ENCODE data around the gene GABPB1. TPM values are rescaled to one million over a fixed set of nuclear protein-coding genes. Genes with fewer than 3 reads are reported as not detected.

GABPB1 gene
- total RNA-seq, 1 donor from 2014 or later = 15.9 TPM

DNA sequence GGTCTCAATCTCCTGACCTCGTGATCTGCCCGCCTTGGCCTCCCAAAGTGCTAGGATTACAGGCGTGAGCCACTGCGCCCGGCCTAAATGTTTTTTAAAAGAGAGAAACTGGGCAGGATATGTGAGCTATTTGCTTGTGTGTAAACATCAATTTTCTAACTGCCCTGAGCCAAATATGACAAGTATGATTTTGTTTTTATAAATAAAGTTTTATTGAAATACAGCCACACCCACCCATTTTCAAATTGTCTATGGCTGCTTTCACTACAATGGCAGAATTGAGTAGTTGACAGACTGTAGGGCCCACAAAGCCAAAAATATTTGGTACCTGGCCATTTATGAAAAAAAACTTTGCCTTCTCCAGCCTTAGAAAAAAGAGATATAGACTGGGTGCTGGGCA lies 73.6 kb downstream of the GABPB1 start:
- H3K9me3 Mint-ChIP-seq (ENCODE audit: unreplicated experiment) = no peaks in the 10 kb centered on the region
- peaks cover 4% of the 10 kb centered on the region for H3K36me3 Mint-ChIP-seq (ENCODE audit: unreplicated experiment)
- H3K27me3 Mint-ChIP-seq (ENCODE audit: unreplicated experiment) = no peaks in the 10 kb centered on the region
- DNase-seq (ENCODE audit: extremely low spot score, unreplicated experiment) = no peak
- peaks cover 14% of the 10 kb centered on the region for H3K4me1 Mint-ChIP-seq (ENCODE audit: unreplicated experiment)
- H3K27ac Mint-ChIP-seq (ENCODE audit: unreplicated experiment) = no peak overlapping the region
- TF ChIP-seq, protein P1, sequence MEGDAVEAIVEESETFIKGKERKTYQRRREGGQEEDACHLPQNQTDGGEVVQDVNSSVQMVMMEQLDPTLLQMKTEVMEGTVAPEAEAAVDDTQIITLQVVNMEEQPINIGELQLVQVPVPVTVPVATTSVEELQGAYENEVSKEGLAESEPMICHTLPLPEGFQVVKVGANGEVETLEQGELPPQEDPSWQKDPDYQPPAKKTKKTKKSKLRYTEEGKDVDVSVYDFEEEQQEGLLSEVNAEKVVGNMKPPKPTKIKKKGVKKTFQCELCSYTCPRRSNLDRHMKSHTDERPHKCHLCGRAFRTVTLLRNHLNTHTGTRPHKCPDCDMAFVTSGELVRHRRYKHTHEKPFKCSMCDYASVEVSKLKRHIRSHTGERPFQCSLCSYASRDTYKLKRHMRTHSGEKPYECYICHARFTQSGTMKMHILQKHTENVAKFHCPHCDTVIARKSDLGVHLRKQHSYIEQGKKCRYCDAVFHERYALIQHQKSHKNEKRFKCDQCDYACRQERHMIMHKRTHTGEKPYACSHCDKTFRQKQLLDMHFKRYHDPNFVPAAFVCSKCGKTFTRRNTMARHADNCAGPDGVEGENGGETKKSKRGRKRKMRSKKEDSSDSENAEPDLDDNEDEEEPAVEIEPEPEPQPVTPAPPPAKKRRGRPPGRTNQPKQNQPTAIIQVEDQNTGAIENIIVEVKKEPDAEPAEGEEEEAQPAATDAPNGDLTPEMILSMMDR (IDR thresholded peaks at IDR 0.05) = no peak
- no peak overlapping the region for H3K4me3 Mint-ChIP-seq (ENCODE audit: unreplicated experiment)

DNA sequence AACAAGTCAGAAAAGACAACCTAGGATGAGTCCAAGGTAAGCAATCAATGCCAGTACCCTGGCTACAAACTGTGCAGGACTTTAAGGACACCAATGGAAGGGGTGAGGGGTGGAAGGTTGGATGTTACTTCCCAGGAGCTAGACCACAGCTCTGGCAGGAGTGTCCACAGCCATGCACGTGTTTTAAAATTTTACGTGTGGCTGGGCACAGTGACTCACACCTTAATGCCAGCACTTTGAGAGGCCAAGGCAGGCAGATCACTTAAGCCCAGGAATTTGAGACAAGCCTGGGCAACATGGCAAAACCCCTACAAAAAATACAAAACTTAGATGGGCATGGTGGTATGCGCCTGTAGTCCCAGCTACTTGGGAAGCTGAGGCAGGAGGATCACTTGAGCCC lies 74.7 kb downstream of the GABPB1 start:
- Mint-ChIP-seq H3K9me3 (ENCODE audit: unreplicated experiment) (no peaks in the 10 kb centered on the region), H3K36me3 (ENCODE audit: unreplicated experiment) (peaks cover 4% of the 10 kb centered on the region), H3K27me3 (ENCODE audit: unreplicated experiment) (no peaks in the 10 kb centered on the region), H3K4me3 (ENCODE audit: unreplicated experiment) (no peak overlapping the region), H3K4me1 (ENCODE audit: unreplicated experiment) (peaks cover 14% of the 10 kb centered on the region), H3K27ac (ENCODE audit: unreplicated experiment) (no peak overlapping the region)
- DNase-seq (ENCODE audit: extremely low spot score, unreplicated experiment) = no peak
- TF ChIP-seq, protein P1 (IDR thresholded peaks at IDR 0.05) = no peak

DNA sequence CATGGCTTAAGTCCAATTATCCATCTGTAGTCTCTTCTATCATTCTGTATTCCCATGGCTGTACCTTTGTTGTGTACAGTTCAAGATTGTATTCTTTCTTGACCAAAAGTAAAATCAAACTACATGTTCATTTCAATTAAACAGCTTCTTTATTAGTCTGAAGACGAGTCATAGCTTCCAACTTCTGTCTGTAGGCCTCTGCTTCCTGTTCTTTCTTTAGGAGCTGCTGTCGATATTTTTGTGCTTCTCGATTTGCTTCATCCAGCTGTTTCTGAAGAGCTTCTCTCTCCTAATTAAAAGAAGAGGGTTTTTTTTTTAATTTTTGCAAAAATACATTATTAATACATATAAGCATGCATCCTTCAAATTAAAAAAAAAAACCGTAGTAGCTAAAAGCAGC lies 76.5 kb downstream of the GABPB1 start:
- H3K27ac Mint-ChIP-seq (ENCODE audit: unreplicated experiment) = no peak overlapping the region

DNA sequence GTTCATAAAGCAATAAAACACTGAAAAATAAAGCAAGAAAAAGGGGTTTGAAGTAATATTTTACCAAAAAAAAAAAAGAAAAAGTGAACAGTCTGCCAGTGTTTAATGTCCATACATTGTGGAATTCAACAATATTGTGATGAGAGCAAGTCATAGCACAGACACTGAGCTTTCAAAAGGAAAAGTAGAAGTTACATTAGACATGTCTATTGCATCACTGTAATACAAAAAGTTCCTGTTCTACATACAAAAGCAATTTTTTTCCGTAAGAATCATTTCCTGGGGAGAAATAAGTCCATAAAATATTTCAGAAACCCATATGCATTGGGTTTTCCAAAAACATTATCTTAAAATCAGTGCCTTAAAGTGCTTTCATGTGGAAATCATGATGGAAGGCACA lies 77.6 kb downstream of the GABPB1 start:
- no peaks in the 10 kb centered on the region for H3K36me3 Mint-ChIP-seq (ENCODE audit: unreplicated experiment)
- no peaks in the 10 kb centered on the region for H3K27me3 Mint-ChIP-seq (ENCODE audit: unreplicated experiment)
- TF ChIP-seq, protein P1 (IDR thresholded peaks at IDR 0.05) = no peak
- no peak overlapping the region for H3K4me3 Mint-ChIP-seq (ENCODE audit: unreplicated experiment)
- DNase-seq (ENCODE audit: extremely low spot score, unreplicated experiment) = no peak
- H3K9me3 Mint-ChIP-seq (ENCODE audit: unreplicated experiment) = no peaks in the 10 kb centered on the region
- peaks cover 14% of the 10 kb centered on the region for H3K4me1 Mint-ChIP-seq (ENCODE audit: unreplicated experiment)
- H3K27ac Mint-ChIP-seq (ENCODE audit: unreplicated experiment) = peak overlapping the region; percentile 5

More for the DNA sequence above, 76.5 kb downstream of the GABPB1 start:
- H3K4me3 Mint-ChIP-seq (ENCODE audit: unreplicated experiment) = no peak overlapping the region
- peaks cover 14% of the 10 kb centered on the region for H3K4me1 Mint-ChIP-seq (ENCODE audit: unreplicated experiment)
- H3K36me3 Mint-ChIP-seq (ENCODE audit: unreplicated experiment) = no peaks in the 10 kb centered on the region
- no peak for DNase-seq (ENCODE audit: extremely low spot score, unreplicated experiment)
- no peaks in the 10 kb centered on the region for H3K27me3 Mint-ChIP-seq (ENCODE audit: unreplicated experiment)
- H3K9me3 Mint-ChIP-seq (ENCODE audit: unreplicated experiment) = no peaks in the 10 kb centered on the region
- TF ChIP-seq, protein P1 (IDR thresholded peaks at IDR 0.05) = no peak

DNA sequence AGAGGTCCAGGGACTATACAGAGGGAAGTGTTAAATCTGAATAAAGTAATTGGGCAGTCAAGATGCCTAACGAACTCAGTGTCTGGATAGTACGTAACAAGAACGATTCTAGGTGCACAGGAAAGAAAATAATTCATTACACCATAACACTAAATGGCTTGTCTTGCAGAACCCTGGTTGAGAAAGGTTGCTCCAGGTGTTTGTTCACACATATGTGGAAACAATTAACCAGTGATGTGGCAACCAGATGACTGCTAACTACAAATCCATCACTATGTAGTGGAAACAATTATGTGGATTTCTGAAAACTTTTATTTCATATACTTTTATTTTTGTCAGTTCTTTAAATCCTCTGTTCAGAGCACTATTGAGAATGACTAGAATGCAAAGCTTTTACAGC lies 79.1 kb downstream of the GABPB1 start:
- Mint-ChIP-seq H3K27ac (ENCODE audit: unreplicated experiment) (no peak overlapping the region), H3K4me1 (ENCODE audit: unreplicated experiment) (peaks cover 14% of the 10 kb centered on the region), H3K27me3 (ENCODE audit: unreplicated experiment) (no peaks in the 10 kb centered on the region), H3K9me3 (ENCODE audit: unreplicated experiment) (no peaks in the 10 kb centered on the region), H3K4me3 (ENCODE audit: unreplicated experiment) (no peak overlapping the region), H3K36me3 (ENCODE audit: unreplicated experiment) (no peaks in the 10 kb centered on the region)
- DNase-seq (ENCODE audit: extremely low spot score, unreplicated experiment) = no peak
- TF ChIP-seq, protein P1 (IDR thresholded peaks at IDR 0.05) = no peak
